K562 (cell line): ENCODE measurements around the gene TRMT2A.

Experiments used
- EGR1 ChIP-seq: fragments of 450-650 bp; conservative IDR thresholded peaks from 2 replicates; pipeline ENCODE4 v1.6.1; 2017; ENCODE audit warnings: mild to moderate bottlenecking
- NCOR1 ChIP-seq: fragments of 450-650 bp; IDR thresholded peaks from 2 replicates; pipeline ENCODE4 v1.6.1; 2016; ENCODE audit warnings: mild to moderate bottlenecking, moderate library complexity
- POLR2A ChIP-seq: fragments of 450-650 bp; conservative IDR thresholded peaks from 2 replicates; pipeline ENCODE4 v1.6.1; 2016
- ZNF384 ChIP-seq: IDR thresholded peaks from 2 replicates; pipeline ENCODE4 v1.6.1; 2012; ENCODE audit warnings: low read depth, low read length, improper control_type of control experiment

DNA sequence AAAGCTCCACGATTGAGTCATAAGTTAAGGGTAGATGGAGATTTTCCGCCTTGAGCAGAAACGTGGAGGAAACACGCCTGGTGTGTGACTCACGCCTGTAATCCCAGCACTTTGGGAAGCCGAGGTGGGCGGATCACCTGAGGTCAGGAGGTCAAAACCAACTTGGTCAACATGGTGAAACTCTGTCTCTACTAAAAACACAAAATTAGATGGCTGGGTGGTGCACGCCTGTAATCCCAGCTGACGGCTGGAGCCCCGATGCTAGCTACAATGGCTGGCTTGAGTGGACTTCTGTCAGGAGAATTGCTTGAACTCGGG, 54.3 kb downstream of the TRMT2A start:
- no peak for TF ChIP-seq NCOR1
- TF ChIP-seq POLR2A = no peak
- TF ChIP-seq EGR1 = no peak
- no peak for TF ChIP-seq ZNF384
